Osteocyte (in vitro differentiated cells): Measurements from ENCODE around the gene MS4A4E. TPM values are rescaled to one million over a fixed set of nuclear protein-coding genes. Genes with fewer than 3 reads are reported as not detected.

ENCODE experiments used
- DNase-seq: peaks from one replicate; pipeline ENCODE4 v3.0.0; 2021; ENCODE audit warnings: mixed read lengths; ENCODE audit not compliant: unreplicated experiment; ENCODE audit errors: extremely low spot score
- H3K27ac Mint-ChIP-seq: one replicate; pipeline ENCODE4 v1.8.0; 2021; ENCODE audit warnings: mild to moderate bottlenecking, mixed read lengths; ENCODE audit not compliant: unreplicated experiment
- H3K27me3 Mint-ChIP-seq: one replicate; pipeline ENCODE4 v1.8.0; 2021; ENCODE audit warnings: mixed read lengths; ENCODE audit not compliant: unreplicated experiment
- H3K36me3 Mint-ChIP-seq: one replicate; pipeline ENCODE4 v1.8.0; 2021; ENCODE audit warnings: mixed read lengths; ENCODE audit not compliant: unreplicated experiment
- H3K4me1 Mint-ChIP-seq: one replicate; pipeline ENCODE4 v1.8.0; 2021; ENCODE audit warnings: mixed read lengths; ENCODE audit not compliant: unreplicated experiment
- H3K4me3 Mint-ChIP-seq: one replicate; pipeline ENCODE4 v1.8.0; 2021; ENCODE audit warnings: mild to moderate bottlenecking, moderate library complexity, mixed read lengths; ENCODE audit not compliant: unreplicated experiment
- H3K9me3 Mint-ChIP-seq: one replicate; pipeline ENCODE4 v1.8.0; 2021; ENCODE audit warnings: mixed read lengths; ENCODE audit not compliant: unreplicated experiment
- CTCF ChIP-seq: fragments of 200-600 bp; sonication (generic); IDR thresholded peaks from 2 replicates; pipeline ENCODE4 v1.5.0; 2021; ENCODE audit warnings: antibody characterized with exemption, mild to moderate bottlenecking, moderate library complexity
- total RNA-seq: library from RNA; stranded (reverse); gene quantifications from 2 replicates; pipeline ENCODE4 v1.2.1, GENCODE V29; 2021

The MS4A4E gene
- total RNA-seq, 1 donor from 2014 or later = 0.30 TPM

GRCh38 chr11:60184824-60185511, 58.0 kb downstream of the MS4A4E start:
- Mint-ChIP-seq H3K36me3 (no peaks in the 10 kb centered on the region), H3K27me3 (peaks cover 27% of the 10 kb centered on the region), H3K27ac (no peak overlapping the region), H3K4me3 (no peak overlapping the region), H3K4me1 (no peaks in the 10 kb centered on the region), H3K9me3 (no peaks in the 10 kb centered on the region)
- no peak for DNase-seq
- TF ChIP-seq CTCF = no peak

- no peak overlapping the region for H3K4me3 Mint-ChIP-seq
- DNase-seq = no peak
- no peaks in the 10 kb centered on the region for H3K4me1 Mint-ChIP-seq
- peaks cover 27% of the 10 kb centered on the region for H3K27me3 Mint-ChIP-seq
- no peaks in the 10 kb centered on the region for H3K9me3 Mint-ChIP-seq
- no peak overlapping the region for H3K27ac Mint-ChIP-seq
- no peak for TF ChIP-seq CTCF
- no peaks in the 10 kb centered on the region for H3K36me3 Mint-ChIP-seq
Measured at GRCh38 chr11:60183591-60184205, 59.2 kb downstream of the MS4A4E start.

GRCh38 chr11:60182541-60183330, 60.2 kb downstream of the MS4A4E start, which contains the start of gene MS4A6A:
TSS of gene MS4A6A (minus strand) at chr11:60183083. CDS start at chr11:60181727, 1,356 bp downstream.
- no peak for DNase-seq
- Mint-ChIP-seq H3K4me1 (no peaks in the 10 kb centered on the region), H3K36me3 (no peaks in the 10 kb centered on the region), H3K27me3 (peaks cover 29% of the 10 kb centered on the region), H3K4me3 (no peak within 1 kb of the TSS), H3K9me3 (no peaks in the 10 kb centered on the region), H3K27ac (no peak within 1 kb of the TSS)
- TF ChIP-seq CTCF = no peak

- Mint-ChIP-seq H3K4me1 (no peaks in the 10 kb centered on the region), H3K27me3 (peaks cover 24% of the 10 kb centered on the region), H3K36me3 (no peaks in the 10 kb centered on the region), H3K27ac (no peak overlapping the region), H3K4me3 (no peak overlapping the region), H3K9me3 (no peaks in the 10 kb centered on the region)
- TF ChIP-seq CTCF = no peak
- DNase-seq = no peak
Measured at GRCh38 chr11:60175860-60176275, 67.1 kb downstream of the MS4A4E start.

- no peak for TF ChIP-seq CTCF
- H3K4me1 Mint-ChIP-seq = no peaks in the 10 kb centered on the region
- no peak overlapping the region for H3K4me3 Mint-ChIP-seq
- no peak overlapping the region for H3K27ac Mint-ChIP-seq
- H3K27me3 Mint-ChIP-seq = peaks cover 17% of the 10 kb centered on the region
- no peaks in the 10 kb centered on the region for H3K36me3 Mint-ChIP-seq
- H3K9me3 Mint-ChIP-seq = no peaks in the 10 kb centered on the region
- no peak for DNase-seq
Measured at GRCh38 chr11:60172011-60172410, 70.9 kb downstream of the MS4A4E start.
